Gastrocnemius medialis (tissue), 4 donors: ENCODE measurements around the gene RASSF8. TPM values are rescaled to one million over a fixed set of nuclear protein-coding genes. Genes with fewer than 3 reads are reported as not detected.

Source experiments
- ATAC-seq, 2 donors: fragments of 150-250 bp; one replicate each; pipeline ENCODE4 v1.9.1; 2016
- DNase-seq, 2 donors: peaks; one replicate each; pipeline ENCODE4 v3.0.0-alpha.2; 2019
- H3K27ac ChIP-seq, 4 donors: fragments of 200-600 bp; sonication (generic); 1 replicate in 1 of 4; 2 replicates in 3 of 4; pipeline ENCODE4 v1.5.1; 2016 to 2018; ENCODE audit warnings: mild to moderate bottlenecking in 2 of 4, moderate library complexity in 1 of 4
- H3K27me3 ChIP-seq, 3 donors: fragments of 200-600 bp; sonication (generic) in 2 of 3; 1 replicate in 1 of 3; 2 replicates in 2 of 3; pipeline versions ENCODE4 v1.5.1 to v1.6.0; 2016 to 2019; ENCODE audit warnings: mild to moderate bottlenecking in 1 of 3, moderate library complexity in 1 of 3
- H3K36me3 ChIP-seq, 2 donors: fragments of 200-600 bp; sonication (generic) in 1 of 2; one replicate each; pipeline ENCODE4 v1.5.1; 2017 to 2018
- H3K4me1 ChIP-seq, 2 donors: fragments of 200-600 bp; sonication (generic) in 1 of 2; one replicate each; pipeline ENCODE4 v1.5.1; 2016 to 2017; ENCODE audit warnings: mild to moderate bottlenecking in 2 of 2
- H3K4me3 ChIP-seq, 4 donors: fragments of 200-600 bp; sonication (generic) in 3 of 4; 1 replicate in 1 of 4; 2 replicates in 3 of 4; pipeline ENCODE4 v1.5.1; 2016 to 2019; ENCODE audit warnings: mild to moderate bottlenecking in 2 of 4
- H3K9me3 ChIP-seq, 3 donors: fragments of 200-600 bp; sonication (generic) in 2 of 3; 1 replicate in 1 of 3; 2 replicates in 2 of 3; pipeline ENCODE4 v1.5.1; 2016 to 2019
- POLR2A ChIP-seq, 2 donors: fragments of 450-650 bp; IDR thresholded peaks; one replicate each; pipeline ENCODE4 v1.6.1; 2017; ENCODE audit warnings: antibody characterized with exemption in 2 of 2, mild to moderate bottlenecking in 2 of 2, moderate library complexity in 2 of 2
- in situ Hi-C, 4 donors: fragments of 200-750 bp; cut with MboI; loops; one replicate each; pipeline versions ENCODE4 v1.15.0 to v1.8.0; 2017; ENCODE audit warnings: low sequenced_read_pairs in 4 of 4
- intact Hi-C: fragments of 100-400 bp; cut with DNase I; formaldehyde crosslinking; loops from one replicate; pipeline ENCODE4 v1.15.1; 2023; ENCODE audit warnings: low total_unique reads
- total RNA-seq, 4 donors: library from RNA; depleted of rRNA; stranded (reverse); fragments of >200 nt; gene quantifications; one replicate each; pipeline versions ENCODE4 v1.1.0 to v1.2.3, GENCODE V29; 2016
- TF ChIP-seq, protein P1 (sequence below), 5 experiments: fragments of 450-650 bp in 3 of 5; fragments of 200-600 bp in 2 of 5; sonication (generic) in 2 of 5; IDR thresholded peaks in 4 of 5; conservative IDR thresholded peaks in 1 of 5; 1 replicate in 4 of 5; 2 replicates in 1 of 5; pipeline ENCODE4 v1.5.1; 2016 to 2019; ENCODE audit warnings: antibody characterized with exemption in 5 of 5, mild to moderate bottlenecking in 3 of 5, moderate library complexity in 3 of 5

Gene RASSF8
- total RNA-seq, 4 donors from 2014 or later = 23.6 to 36.8 (median 28.0) TPM

DNA sequence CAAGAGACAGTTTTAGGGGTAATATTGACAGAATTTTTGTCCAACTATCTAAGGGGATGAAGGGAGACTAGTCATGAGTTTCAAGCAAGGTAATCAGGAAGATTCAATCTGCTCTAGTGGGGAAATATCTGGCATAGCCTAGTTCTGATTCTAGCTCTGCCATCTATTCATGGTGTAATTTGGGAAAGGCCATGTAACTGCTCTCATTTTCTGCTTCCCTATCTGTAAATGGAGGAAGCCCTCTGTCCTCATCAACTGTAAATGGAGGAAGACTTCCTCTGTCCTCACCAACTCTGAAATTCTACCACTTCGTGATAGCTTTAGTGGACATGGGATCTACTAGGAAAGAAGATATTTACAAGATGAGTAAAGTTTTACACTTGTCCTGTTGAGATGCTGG, 128.5 kb downstream of the RASSF8 start:
- no peak overlapping the region for H3K4me3 ChIP-seq
- H3K36me3 ChIP-seq = no peaks in the 10 kb centered on the region
- H3K27ac ChIP-seq = no peak overlapping the region
- no peaks in the 10 kb centered on the region for H3K9me3 ChIP-seq
- ATAC-seq (no peak), DNase-seq (no peak)
- no peak for TF ChIP-seq POLR2A (IDR thresholded peaks at IDR 0.05)
- TF ChIP-seq, protein P1, sequence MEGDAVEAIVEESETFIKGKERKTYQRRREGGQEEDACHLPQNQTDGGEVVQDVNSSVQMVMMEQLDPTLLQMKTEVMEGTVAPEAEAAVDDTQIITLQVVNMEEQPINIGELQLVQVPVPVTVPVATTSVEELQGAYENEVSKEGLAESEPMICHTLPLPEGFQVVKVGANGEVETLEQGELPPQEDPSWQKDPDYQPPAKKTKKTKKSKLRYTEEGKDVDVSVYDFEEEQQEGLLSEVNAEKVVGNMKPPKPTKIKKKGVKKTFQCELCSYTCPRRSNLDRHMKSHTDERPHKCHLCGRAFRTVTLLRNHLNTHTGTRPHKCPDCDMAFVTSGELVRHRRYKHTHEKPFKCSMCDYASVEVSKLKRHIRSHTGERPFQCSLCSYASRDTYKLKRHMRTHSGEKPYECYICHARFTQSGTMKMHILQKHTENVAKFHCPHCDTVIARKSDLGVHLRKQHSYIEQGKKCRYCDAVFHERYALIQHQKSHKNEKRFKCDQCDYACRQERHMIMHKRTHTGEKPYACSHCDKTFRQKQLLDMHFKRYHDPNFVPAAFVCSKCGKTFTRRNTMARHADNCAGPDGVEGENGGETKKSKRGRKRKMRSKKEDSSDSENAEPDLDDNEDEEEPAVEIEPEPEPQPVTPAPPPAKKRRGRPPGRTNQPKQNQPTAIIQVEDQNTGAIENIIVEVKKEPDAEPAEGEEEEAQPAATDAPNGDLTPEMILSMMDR (IDR thresholded peaks at IDR 0.05 in 4 of 5, conservative IDR thresholded peaks at IDR 0.05 in 1 of 5) = no peak
- H3K4me1 ChIP-seq = no peaks in the 10 kb centered on the region
- in situ Hi-C loops (loop anchor here in 3 of 4 donors (25.0 kb wide), 2 partner anchors 550 to 575 kb away; no protein-coding TSS in a partner anchor), intact Hi-C loops (no loop called here)
- H3K27me3 ChIP-seq = no peaks in the 10 kb centered on the region

DNA sequence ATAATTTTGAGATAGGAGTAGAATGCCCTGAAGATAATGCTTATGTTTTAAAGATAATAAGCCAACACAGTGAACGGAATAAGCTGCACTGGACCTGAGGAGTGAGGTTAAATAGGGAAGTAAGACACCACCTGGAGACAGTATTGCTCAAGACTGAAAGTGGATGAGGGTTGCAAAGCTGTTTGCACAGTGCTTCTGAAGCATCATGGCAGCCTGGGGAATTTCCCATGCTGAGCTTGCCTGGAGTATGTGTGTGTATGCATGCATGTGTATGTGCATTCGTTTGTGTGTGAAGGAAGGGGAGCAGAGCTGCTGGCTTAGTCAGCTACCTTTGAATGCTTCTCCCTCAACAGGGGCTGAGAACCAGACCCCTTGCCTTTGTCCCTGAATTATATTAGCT, 130.5 kb downstream of the RASSF8 start:
- TF ChIP-seq, protein P1 (IDR thresholded peaks at IDR 0.05 in 4 of 5, conservative IDR thresholded peaks at IDR 0.05 in 1 of 5) = no peak
- TF ChIP-seq POLR2A (IDR thresholded peaks at IDR 0.05) = no peak
- intact Hi-C loops = no loop called here

DNA sequence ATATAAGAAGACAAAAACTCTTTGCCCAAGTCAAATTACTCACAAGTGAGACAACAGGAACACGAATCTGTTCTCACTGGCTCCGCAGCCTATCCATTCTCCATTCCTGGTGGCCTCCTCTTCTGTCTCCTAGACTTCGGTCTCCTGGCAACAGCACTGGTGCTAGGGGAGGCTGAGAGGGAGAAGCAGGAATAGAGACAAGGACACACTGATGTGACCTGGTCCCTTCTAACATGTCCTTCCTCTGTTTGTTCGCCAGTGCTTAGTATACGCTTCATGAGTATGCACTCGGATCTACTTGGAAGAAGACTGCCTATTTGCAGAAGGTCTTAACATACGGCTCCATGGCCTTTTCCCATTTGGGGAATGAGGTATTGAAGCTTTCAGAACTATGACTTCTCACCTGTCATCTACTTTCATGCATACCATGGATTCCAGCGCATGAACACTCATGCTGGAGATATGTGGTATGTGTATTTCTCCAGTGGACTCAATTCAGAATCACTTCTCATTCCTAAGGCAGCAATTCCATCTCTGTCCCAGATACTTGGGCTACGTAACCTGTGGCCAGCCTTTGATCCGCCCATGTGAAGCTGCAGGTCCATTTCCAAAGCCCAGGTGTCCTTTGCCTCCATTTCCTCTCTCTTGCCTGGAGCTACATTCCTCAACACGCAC, 132.5 kb downstream of the RASSF8 start:
- intact Hi-C loops = loop anchor here (10.0 kb wide), 2 partner anchors 214 to 304 kb away; no protein-coding TSS in a partner anchor
- Histone ChIP-seq H3K9me3 (no peaks in the 10 kb centered on the region), H3K36me3 (no peaks in the 10 kb centered on the region), H3K27ac (no peak overlapping the region), H3K27me3 (no peaks in the 10 kb centered on the region), H3K4me3 (no peak overlapping the region), H3K4me1 (no peaks in the 10 kb centered on the region)
- in situ Hi-C loops = loop anchor here (10.0 to 25.0 kb wide), 4 partner anchors 214 to 571 kb away; no protein-coding TSS in a partner anchor
- DNase-seq = no peak
- no peak for TF ChIP-seq POLR2A (IDR thresholded peaks at IDR 0.05)
- TF ChIP-seq, protein P1 (IDR thresholded peaks at IDR 0.05 in 4 of 5, conservative IDR thresholded peaks at IDR 0.05 in 1 of 5) = no peak
- no peak for ATAC-seq

More for the DNA sequence above, 130.5 kb downstream of the RASSF8 start:
- no peaks in the 10 kb centered on the region for H3K9me3 ChIP-seq
- DNase-seq (no peak), ATAC-seq (no peak)
- no peaks in the 10 kb centered on the region for H3K27me3 ChIP-seq
- H3K4me1 ChIP-seq = no peaks in the 10 kb centered on the region
- H3K36me3 ChIP-seq = no peaks in the 10 kb centered on the region
- H3K27ac ChIP-seq = no peak overlapping the region
- no peak overlapping the region for H3K4me3 ChIP-seq
- in situ Hi-C loops = loop anchor here in 3 of 4 donors (25.0 kb wide), 2 partner anchors 548 to 573 kb away; no protein-coding TSS in a partner anchor

DNA sequence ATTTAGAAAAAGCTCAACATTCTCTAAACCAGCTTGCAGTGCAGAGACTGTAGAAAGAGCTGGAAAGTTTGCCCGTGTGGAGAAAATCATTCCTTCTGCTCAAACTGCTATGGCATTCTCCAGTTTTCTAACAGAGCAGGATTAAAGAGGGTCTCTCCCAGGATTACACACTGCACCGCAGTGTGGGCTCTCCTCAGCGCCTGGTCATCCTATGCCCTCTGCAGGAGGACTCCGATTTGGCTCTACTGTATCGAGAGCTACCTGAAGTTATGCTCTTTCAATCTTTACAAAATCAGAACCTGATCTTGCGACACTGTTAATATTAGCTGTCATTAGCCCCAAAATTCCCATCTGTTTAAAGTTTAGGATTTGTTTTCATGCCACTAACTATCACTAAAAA, 133.3 kb downstream of the RASSF8 start:
- DNase-seq (no peak), ATAC-seq (no peak)
- TF ChIP-seq, protein P1 (IDR thresholded peaks at IDR 0.05 in 4 of 5, conservative IDR thresholded peaks at IDR 0.05 in 1 of 5) = no peak
- TF ChIP-seq POLR2A (IDR thresholded peaks at IDR 0.05) = no peak
- no peaks in the 10 kb centered on the region for H3K9me3 ChIP-seq
- no peak overlapping the region for H3K27ac ChIP-seq
- H3K4me3 ChIP-seq = no peak overlapping the region
- intact Hi-C loops = loop anchor here (10.0 kb wide), 2 partner anchors 213 to 303 kb away; no protein-coding TSS in a partner anchor
- H3K4me1 ChIP-seq = no peaks in the 10 kb centered on the region
- H3K36me3 ChIP-seq = no peaks in the 10 kb centered on the region
- H3K27me3 ChIP-seq = no peaks in the 10 kb centered on the region
- in situ Hi-C loops = loop anchor here (10.0 to 25.0 kb wide), 4 partner anchors 213 to 570 kb away; no protein-coding TSS in a partner anchor
